GM10266 (cell line): ENCODE data around the gene ZFHX3.

Experiments
- DNase-seq: peaks from one replicate; pipeline ENCODE4 v3.0.0; 2012; ENCODE audit errors: extremely low spot score
- TF ChIP-seq, protein P1 (sequence below): IDR thresholded peaks from 2 replicates; pipeline ENCODE4 v1.5.1; 2012; ENCODE audit warnings: mild to moderate bottlenecking, low read depth; ENCODE audit not compliant: control insufficient read depth, insufficient read depth; ENCODE audit errors: missing control alignments

Gene ZFHX3

DNA sequence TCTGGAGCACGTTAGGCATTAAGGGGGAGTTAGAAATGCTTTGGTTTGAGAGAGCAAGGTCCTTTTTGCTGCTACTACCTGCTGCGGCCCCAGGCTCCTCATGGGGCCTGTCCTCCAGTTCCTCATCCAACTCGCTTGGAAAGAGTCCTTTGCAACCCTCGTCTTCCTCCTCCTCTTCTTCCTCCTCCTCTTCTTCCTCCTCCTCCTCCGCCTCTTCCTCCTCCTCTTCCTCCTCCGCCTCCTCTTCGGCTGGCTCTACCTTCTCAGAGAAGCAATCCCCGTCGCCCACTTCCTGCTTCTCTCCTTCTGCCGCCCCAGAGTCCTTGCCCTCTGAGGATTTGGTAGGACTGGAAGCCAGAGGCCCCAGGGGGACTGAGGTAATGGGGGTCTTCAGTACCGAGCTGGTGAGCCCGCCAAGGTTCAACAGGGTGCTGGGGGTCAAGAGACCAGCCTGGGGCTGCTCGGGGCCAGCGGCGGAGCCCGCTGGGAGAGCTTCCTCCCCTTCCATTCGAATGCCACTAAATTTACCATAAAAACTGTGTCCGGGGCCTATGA, 89.3 kb downstream of the ZFHX3 start:
- no peak for DNase-seq
- TF ChIP-seq, protein P1, sequence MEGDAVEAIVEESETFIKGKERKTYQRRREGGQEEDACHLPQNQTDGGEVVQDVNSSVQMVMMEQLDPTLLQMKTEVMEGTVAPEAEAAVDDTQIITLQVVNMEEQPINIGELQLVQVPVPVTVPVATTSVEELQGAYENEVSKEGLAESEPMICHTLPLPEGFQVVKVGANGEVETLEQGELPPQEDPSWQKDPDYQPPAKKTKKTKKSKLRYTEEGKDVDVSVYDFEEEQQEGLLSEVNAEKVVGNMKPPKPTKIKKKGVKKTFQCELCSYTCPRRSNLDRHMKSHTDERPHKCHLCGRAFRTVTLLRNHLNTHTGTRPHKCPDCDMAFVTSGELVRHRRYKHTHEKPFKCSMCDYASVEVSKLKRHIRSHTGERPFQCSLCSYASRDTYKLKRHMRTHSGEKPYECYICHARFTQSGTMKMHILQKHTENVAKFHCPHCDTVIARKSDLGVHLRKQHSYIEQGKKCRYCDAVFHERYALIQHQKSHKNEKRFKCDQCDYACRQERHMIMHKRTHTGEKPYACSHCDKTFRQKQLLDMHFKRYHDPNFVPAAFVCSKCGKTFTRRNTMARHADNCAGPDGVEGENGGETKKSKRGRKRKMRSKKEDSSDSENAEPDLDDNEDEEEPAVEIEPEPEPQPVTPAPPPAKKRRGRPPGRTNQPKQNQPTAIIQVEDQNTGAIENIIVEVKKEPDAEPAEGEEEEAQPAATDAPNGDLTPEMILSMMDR: no peak

DNA sequence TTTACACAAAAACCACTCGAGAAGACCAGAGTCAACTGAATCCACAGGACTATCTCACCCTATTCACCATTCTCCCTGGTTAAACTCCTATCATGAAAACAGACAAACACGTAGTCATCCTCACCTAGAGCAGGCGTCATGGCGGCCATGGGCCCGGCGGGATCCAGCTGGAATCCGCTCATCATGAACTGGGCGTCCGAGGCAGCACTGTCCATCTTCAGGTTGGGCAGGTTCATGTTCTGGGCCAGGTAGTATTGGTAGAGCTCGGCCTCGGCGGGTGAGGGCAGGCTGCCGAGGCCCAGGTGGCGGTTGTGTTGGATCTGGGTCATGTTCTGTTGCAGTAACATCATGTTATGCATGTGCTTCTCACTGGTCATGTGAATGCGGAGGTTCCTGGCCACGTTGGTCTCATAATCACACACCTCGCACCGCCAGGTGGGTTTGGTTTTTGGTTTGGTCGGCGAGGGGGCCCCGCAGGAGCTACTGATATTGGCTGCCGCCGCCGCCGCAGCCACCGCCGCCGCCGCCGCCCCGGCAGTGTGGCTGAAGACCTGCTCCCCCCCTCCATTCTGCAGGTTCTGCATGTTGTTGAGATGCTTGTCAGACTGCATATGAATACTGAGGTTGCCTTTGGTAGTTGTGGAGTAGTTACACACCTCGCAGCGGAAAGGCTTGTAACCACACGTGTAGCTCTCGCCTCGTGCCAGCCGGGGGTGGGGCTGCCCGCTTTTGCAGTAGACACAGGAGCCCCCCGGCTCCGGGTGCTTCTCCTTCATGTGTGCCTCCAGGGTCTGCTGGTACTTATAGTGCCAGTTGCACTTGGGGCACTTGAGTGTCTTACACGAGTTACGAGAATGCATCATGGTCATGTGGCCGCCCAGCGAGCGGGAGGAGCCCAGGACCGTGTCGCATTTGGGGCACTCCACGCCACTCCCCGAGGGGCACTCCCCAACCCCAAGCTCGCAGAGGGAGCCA, 90.3 kb downstream of the ZFHX3 start:
- DNase-seq: peak; percentile 40
- TF ChIP-seq, protein P1: no peak

DNA sequence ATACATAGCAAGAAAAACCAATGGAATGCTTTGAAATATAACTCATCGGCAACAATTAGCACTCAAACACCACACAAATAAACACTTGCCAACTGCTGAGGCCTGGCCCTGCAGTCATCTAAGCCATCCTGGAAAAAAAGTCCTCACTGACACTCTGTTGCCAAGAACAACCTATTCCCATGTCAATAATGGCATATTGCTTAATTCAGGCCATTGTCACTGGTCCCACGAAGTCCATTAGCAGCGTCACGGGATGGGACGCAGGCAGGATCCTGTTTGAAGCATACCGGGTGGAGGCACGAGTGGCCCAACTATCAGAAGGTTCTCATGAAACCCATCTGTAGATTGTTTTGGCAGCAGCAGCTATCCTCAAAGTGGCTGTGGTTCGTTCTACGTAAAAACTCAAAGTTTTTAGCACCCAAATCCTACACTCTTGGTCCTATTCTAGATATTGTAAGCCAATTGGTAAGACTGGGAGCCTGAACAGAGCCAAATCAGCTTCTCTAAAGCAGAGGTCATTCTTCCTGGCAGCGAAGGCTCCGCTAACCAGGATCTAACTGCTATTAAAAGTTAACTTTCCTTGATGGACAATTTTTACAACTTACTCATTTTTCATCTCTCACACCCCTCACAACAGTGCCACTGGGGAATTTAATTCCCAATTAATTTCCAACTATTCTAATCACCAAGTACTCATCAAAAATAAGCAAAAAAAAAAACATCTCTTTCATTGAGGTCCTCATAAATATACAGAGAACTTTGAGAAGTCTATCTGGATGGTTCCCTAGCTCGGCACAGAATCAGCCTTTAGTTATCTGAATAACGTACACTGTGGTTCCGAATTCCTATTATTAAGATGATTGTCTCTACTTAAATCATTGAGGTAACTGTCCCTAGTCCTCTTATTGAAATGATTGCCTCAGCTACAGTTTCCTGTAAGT, 91.5 kb downstream of the ZFHX3 start:
- no peak for DNase-seq
- TF ChIP-seq, protein P1: no peak

DNA sequence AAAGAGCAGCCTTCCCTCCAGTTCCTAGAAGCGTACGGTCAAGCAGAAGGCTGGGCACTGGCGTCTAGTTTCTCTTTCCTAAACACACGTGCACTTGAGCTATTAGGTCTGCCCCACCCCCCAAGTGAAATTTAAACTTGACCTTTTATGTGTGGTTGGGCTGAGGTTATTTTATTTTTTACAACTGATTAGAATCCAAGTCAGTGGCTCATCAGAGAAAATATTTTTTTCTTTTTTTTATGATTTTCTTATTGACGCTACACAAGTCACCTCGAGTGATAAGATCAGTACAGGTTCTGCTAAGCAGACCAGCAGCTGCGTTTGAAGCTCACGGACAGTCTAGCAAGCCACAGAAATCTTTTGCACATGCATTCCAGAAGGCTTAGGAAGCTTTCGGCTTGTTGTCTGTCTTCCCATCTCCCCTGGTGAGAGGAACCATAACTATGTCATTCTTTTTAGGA, 95.1 kb downstream of the ZFHX3 start:
- TF ChIP-seq, protein P1: no peak
- no peak for DNase-seq

DNA sequence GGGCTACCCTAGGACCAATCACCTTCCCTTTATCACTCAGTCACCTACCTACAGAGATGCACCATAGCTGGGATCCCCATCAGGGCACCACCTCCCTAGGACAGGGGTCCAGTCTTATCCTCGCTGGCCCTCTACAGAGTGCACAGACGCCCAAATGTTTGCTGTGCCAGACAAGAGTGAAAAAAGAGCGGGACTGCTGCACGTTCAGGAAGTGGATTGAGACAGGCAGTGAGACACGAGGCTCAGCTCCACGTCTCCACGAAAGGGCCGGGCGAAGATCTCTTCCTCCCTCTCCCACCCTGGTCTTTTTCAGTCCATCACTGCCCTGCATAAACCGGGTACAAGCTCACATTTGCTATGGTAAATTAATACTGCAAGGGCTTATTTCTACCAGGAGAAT, 95.5 kb downstream of the ZFHX3 start:
- no peak for DNase-seq
- TF ChIP-seq, protein P1: no peak

DNA sequence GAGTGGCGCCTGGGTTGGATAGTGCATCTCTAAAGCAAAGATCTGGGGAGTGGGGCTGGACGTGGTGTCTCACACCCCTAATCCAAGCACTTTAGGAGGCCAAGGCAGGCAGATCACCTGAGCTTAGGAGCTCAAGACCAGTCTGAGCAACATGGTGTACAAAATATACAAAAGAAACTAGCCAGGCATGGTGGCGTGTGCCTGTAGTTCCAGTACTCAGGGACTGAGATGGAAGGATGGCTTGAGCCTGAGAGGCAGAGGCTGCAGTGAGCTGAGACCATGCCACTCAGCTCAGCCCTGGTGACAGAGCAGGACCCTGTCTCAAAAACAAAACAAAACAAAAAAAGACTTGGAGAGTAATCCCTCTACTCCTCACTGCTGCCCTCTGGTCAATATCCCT, 96.0 kb downstream of the ZFHX3 start:
- DNase-seq: no peak
- TF ChIP-seq, protein P1: no peak
